H9 (cell line): ENCODE results near the gene ARHGEF39. TPM values are rescaled to one million over a fixed set of nuclear protein-coding genes. Genes with fewer than 3 reads are reported as not detected.

Source experiments
- DNase-seq: peaks from one replicate; pipeline ENCODE4 v3.0.0-alpha.2; 2017
- H2AFZ ChIP-seq: one replicate; pipeline ENCODE4 v1.6.1; 2013; ENCODE audit warnings: mild to moderate bottlenecking, low read length, control low read depth, moderate library complexity
- H2AK5ac ChIP-seq: 2 replicates; pipeline ENCODE4 v1.6.1; 2013; ENCODE audit warnings: low read length, control low read depth, mixed read lengths; ENCODE audit not compliant: insufficient read length
- H2BK120ac ChIP-seq: one replicate; pipeline ENCODE4 v1.6.1; 2013; ENCODE audit warnings: low read depth, mild to moderate bottlenecking, low read length, control low read depth, inconsistent platforms; ENCODE audit not compliant: poor library complexity, severe bottlenecking
- H2BK12ac ChIP-seq: 2 replicates; pipeline ENCODE4 v1.6.1; 2013; ENCODE audit warnings: low read length, control low read depth, mixed read lengths, low read depth; ENCODE audit not compliant: insufficient read length
- H2BK15ac ChIP-seq: 2 replicates; pipeline ENCODE4 v1.6.1; 2013; ENCODE audit warnings: low read depth, low read length, control low read depth
- H2BK20ac ChIP-seq: one replicate; pipeline ENCODE4 v1.6.1; 2013; ENCODE audit warnings: low read depth, mild to moderate bottlenecking, low read length, control low read depth, inconsistent platforms; ENCODE audit not compliant: poor library complexity, severe bottlenecking
- H2BK5ac ChIP-seq: 2 replicates; pipeline ENCODE4 v1.6.1; 2013; ENCODE audit warnings: low read length, control low read depth, mixed read lengths; ENCODE audit not compliant: insufficient read length
- H3K14ac ChIP-seq: 2 replicates; pipeline ENCODE4 v1.6.1; 2013; ENCODE audit warnings: low read length, control low read depth; ENCODE audit not compliant: insufficient read depth
- H3K18ac ChIP-seq: 2 replicates; pipeline ENCODE4 v1.6.1; 2013; ENCODE audit warnings: low read depth, mild to moderate bottlenecking, mixed read lengths, low read length, control low read depth; ENCODE audit not compliant: insufficient read length
- H3K23ac ChIP-seq: 2 replicates; pipeline ENCODE4 v1.6.1; 2013; ENCODE audit warnings: low read length, control low read depth, mixed read lengths, low read depth; ENCODE audit not compliant: insufficient read length
- H3K23me2 ChIP-seq: 2 replicates; pipeline ENCODE4 v1.6.1; 2013; ENCODE audit warnings: low read depth, mild to moderate bottlenecking, mixed read lengths, low read length, control low read depth; ENCODE audit not compliant: insufficient read length, poor library complexity, severe bottlenecking
- H3K27ac ChIP-seq: 2 replicates; pipeline ENCODE4 v1.5.1; 2013; ENCODE audit warnings: low read length, control low read depth, mixed read lengths, low read depth; ENCODE audit not compliant: insufficient read length
- H3K27me3 ChIP-seq: 2 replicates; pipeline ENCODE4 v1.6.1; 2013; ENCODE audit warnings: low read length, control low read depth, inconsistent platforms; ENCODE audit not compliant: insufficient read depth
- H3K4ac ChIP-seq: 2 replicates; pipeline ENCODE4 v1.6.1; 2013; ENCODE audit warnings: low read depth, mild to moderate bottlenecking, control low read depth, inconsistent platforms, low read length, moderate library complexity
- H3K4me1 ChIP-seq: 2 replicates; pipeline ENCODE4 v1.6.1; 2013; ENCODE audit warnings: low read length, control low read depth, inconsistent platforms; ENCODE audit not compliant: insufficient read depth
- H3K4me2 ChIP-seq: 2 replicates; pipeline ENCODE4 v1.6.1; 2013; ENCODE audit warnings: low read length, control low read depth, mixed read lengths; ENCODE audit not compliant: insufficient read length, insufficient read depth
- H3K56ac ChIP-seq: 2 replicates; pipeline ENCODE4 v1.6.1; 2013; ENCODE audit warnings: low read depth, mild to moderate bottlenecking, mixed read lengths, low read length, control low read depth; ENCODE audit not compliant: insufficient read length
- H3K79me1 ChIP-seq: 2 replicates; pipeline ENCODE4 v1.6.1; 2013; ENCODE audit warnings: low read depth, mild to moderate bottlenecking, moderate library complexity, low read length, control low read depth, inconsistent platforms; ENCODE audit not compliant: insufficient read depth, poor library complexity, severe bottlenecking
- H3K79me2 ChIP-seq: 2 replicates; pipeline ENCODE4 v1.6.1; 2013; ENCODE audit warnings: low read length, control low read depth, inconsistent platforms; ENCODE audit not compliant: insufficient read depth
- H3K9ac ChIP-seq: 2 replicates; pipeline ENCODE4 v1.6.1; 2013; ENCODE audit warnings: low read length, control low read depth, mixed read lengths; ENCODE audit not compliant: insufficient read length; ENCODE audit errors: extremely low read depth
- H3K9me3 ChIP-seq: one replicate; pipeline ENCODE4 v1.6.1; 2013; ENCODE audit warnings: low read depth, low read length, inconsistent platforms; ENCODE audit not compliant: control insufficient read depth
- H3T11ph ChIP-seq: one replicate; pipeline ENCODE4 v1.6.1; 2013; ENCODE audit warnings: mild to moderate bottlenecking, low read length, control low read depth, inconsistent platforms
- H4K20me1 ChIP-seq: one replicate; pipeline ENCODE4 v1.6.1; 2013; ENCODE audit not compliant: control insufficient read depth, insufficient read length, insufficient read depth
- H4K5ac ChIP-seq: 2 replicates; pipeline ENCODE4 v1.6.1; 2013; ENCODE audit warnings: low read depth, mild to moderate bottlenecking, mixed read lengths, low read length, control low read depth; ENCODE audit not compliant: insufficient read length
- H4K8ac ChIP-seq: replicated peaks from 2 replicates; pipeline ENCODE4 v1.6.1; 2013; ENCODE audit warnings: low read length, control low read depth, mixed read lengths, low read depth; ENCODE audit not compliant: insufficient read length
- H4K91ac ChIP-seq: 2 replicates; pipeline ENCODE4 v1.6.1; 2013; ENCODE audit warnings: low read depth, mild to moderate bottlenecking, moderate library complexity, mixed read lengths, low read length, control low read depth; ENCODE audit not compliant: insufficient read length
- H3K27ac Mint-ChIP-seq, 3 experiments: 2 replicates in 2 of 3; 3 replicates in 1 of 3; pipeline ENCODE4 v1.8.0; 2020 to 2021; ENCODE audit warnings: mixed read lengths in 3 of 3, mild to moderate bottlenecking in 1 of 3, moderate library complexity in 1 of 3
- H3K27me3 Mint-ChIP-seq: 2 replicates; pipeline ENCODE4 v1.8.0; 2021; ENCODE audit warnings: low read depth, mild to moderate bottlenecking, moderate library complexity, mixed read lengths
- H3K36me3 Mint-ChIP-seq, 3 experiments: 2 replicates in 2 of 3; 3 replicates in 1 of 3; pipeline ENCODE4 v1.8.0; 2020 to 2021; ENCODE audit warnings: low read depth in 3 of 3, mixed read lengths in 3 of 3; ENCODE audit not compliant: insufficient read depth in 1 of 3
- H3K4me1 Mint-ChIP-seq, 2 experiments: 2 replicates each; pipeline ENCODE4 v1.8.0; 2020; ENCODE audit warnings: mixed read lengths in 2 of 2
- H3K4me3 Mint-ChIP-seq, 2 experiments: 2 replicates in 1 of 2; 3 replicates in 1 of 2; pipeline ENCODE4 v1.8.0; 2020 to 2021; ENCODE audit warnings: mild to moderate bottlenecking in 2 of 2, mixed read lengths in 2 of 2, moderate library complexity in 1 of 2
- H3K9me3 Mint-ChIP-seq, 2 experiments: 2 replicates in 1 of 2; 3 replicates in 1 of 2; pipeline ENCODE4 v1.8.0; 2020; ENCODE audit warnings: mild to moderate bottlenecking in 2 of 2, mixed read lengths in 2 of 2, moderate library complexity in 1 of 2
- CTCF ChIP-seq: fragments of 200-600 bp; sonication (generic); conservative IDR thresholded peaks from 3 replicates; pipeline ENCODE4 v1.8.0; 2021; ENCODE audit warnings: antibody characterized with exemption, mild to moderate bottlenecking
- WGBS: extraction: QIAGEN DNeasy Blood & Tissue Kit; methylation state at CpG from one replicate; pipeline ENCODE4 v1.1.7; 2013; ENCODE audit warnings: missing lambda C conversion rate, low lambda C conversion rate, mixed read lengths; ENCODE audit not compliant: insufficient read length; ENCODE audit errors: extremely low coverage; 5-methylcytosine and 5-hydroxymethylcytosine counted together
- total RNA-seq: library from RNA; stranded (reverse); gene quantifications from 2 replicates; pipeline ENCODE4 v1.2.1, GENCODE V29; 2021

Gene ARHGEF39
- total RNA-seq, 1 experiment from 2014 or later = 24.4 TPM

GRCh38 chr9:35679766-35680330, 14.9 kb upstream of the ARHGEF39 start:
- no peak overlapping the region for H2AFZ ChIP-seq

More at GRCh38 chr9:35679766-35680330, 14.9 kb upstream of the ARHGEF39 start:
- no peak overlapping the region for H3T11ph ChIP-seq
- Mint-ChIP-seq H3K27ac (no peak overlapping the region), H3K27me3 (peaks cover 20% of the 10 kb centered on the region), H3K9me3 (no peaks in the 10 kb centered on the region), H3K36me3 (peaks cover 26 to 31% (median 31%) of the 10 kb centered on the region in 3 experiments; a peak in 6 of 7 replicates), H3K4me1 (peaks cover 22 to 28% of the 10 kb centered on the region in 2 experiments), H3K4me3 (no peak overlapping the region)
- no peak overlapping the region for H4K91ac ChIP-seq
- no peaks in the 10 kb centered on the region for H3K9me3 ChIP-seq
- no peaks in the 10 kb centered on the region for H3K79me2 ChIP-seq
- no peak for DNase-seq
- whole genome bisulfite sequencing = no CpG with 5 or more reads among the region's 8 CpGs
- no peaks in the 10 kb centered on the region; the same call in 1 of the 2 replicates for H3K27me3 ChIP-seq
- H2BK12ac ChIP-seq = no peak overlapping the region
- no peak overlapping the region for H2BK120ac ChIP-seq
- no peak for TF ChIP-seq CTCF
- H3K4me2 ChIP-seq = no peak overlapping the region
- no peak overlapping the region for H2BK20ac ChIP-seq
- H3K23me2 ChIP-seq = no peaks in the 10 kb centered on the region
- no peak overlapping the region for H3K56ac ChIP-seq
- H4K20me1 ChIP-seq = no peaks in the 10 kb centered on the region
- H4K8ac ChIP-seq = no peak overlapping the region
- no peaks in the 10 kb centered on the region; the same call in none of the 2 replicates for H3K4me1 ChIP-seq
- H3K27ac ChIP-seq = no peak overlapping the region
- H3K9ac ChIP-seq = no peak overlapping the region
- no peak overlapping the region for H2BK15ac ChIP-seq
- no peak overlapping the region for H2AK5ac ChIP-seq
- no peak overlapping the region for H3K4ac ChIP-seq
- no peak overlapping the region for H3K18ac ChIP-seq
- H2BK5ac ChIP-seq = no peak overlapping the region
- H3K14ac ChIP-seq = no peak overlapping the region
- no peak overlapping the region for H4K5ac ChIP-seq
- H3K23ac ChIP-seq = no peak overlapping the region
- H3K79me1 ChIP-seq = no peaks in the 10 kb centered on the region
